GM20000 (cell line): ENCODE results near the gene SLC35A3.

Experiments used
- DNase-seq: peaks from one replicate; pipeline ENCODE4 v3.0.0; 2012; ENCODE audit warnings: low spot score
- TF ChIP-seq, protein P1 (sequence below): IDR thresholded peaks from 2 replicates; pipeline ENCODE4 v1.5.1; 2012; ENCODE audit warnings: mild to moderate bottlenecking, control low read depth; ENCODE audit errors: extremely low read depth, missing control alignments

Gene SLC35A3

GRCh38 chr1:100050139-100050538 is 80.3 kb downstream of the SLC35A3 start:
- DNase-seq, result no peak
- TF ChIP-seq, protein P1, sequence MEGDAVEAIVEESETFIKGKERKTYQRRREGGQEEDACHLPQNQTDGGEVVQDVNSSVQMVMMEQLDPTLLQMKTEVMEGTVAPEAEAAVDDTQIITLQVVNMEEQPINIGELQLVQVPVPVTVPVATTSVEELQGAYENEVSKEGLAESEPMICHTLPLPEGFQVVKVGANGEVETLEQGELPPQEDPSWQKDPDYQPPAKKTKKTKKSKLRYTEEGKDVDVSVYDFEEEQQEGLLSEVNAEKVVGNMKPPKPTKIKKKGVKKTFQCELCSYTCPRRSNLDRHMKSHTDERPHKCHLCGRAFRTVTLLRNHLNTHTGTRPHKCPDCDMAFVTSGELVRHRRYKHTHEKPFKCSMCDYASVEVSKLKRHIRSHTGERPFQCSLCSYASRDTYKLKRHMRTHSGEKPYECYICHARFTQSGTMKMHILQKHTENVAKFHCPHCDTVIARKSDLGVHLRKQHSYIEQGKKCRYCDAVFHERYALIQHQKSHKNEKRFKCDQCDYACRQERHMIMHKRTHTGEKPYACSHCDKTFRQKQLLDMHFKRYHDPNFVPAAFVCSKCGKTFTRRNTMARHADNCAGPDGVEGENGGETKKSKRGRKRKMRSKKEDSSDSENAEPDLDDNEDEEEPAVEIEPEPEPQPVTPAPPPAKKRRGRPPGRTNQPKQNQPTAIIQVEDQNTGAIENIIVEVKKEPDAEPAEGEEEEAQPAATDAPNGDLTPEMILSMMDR, result no peak

DNA sequence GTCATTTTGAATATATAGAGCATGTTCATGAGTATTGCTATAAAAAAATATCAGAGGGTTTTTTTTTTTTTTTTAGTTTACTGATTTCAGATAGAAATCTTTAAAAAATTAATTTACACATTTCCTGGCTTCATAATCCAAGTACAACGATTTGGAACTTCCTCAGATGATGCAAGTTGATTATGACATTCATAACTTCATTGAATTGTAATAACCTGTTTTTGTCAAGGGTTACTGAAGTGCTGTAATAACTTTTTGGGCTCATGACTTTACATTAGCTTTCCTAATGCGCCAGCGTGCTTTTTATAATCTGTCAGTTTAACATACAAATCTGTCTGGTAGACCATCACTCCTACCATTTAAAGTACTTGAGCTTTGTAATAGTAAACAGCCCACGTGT is 81.6 kb downstream of the SLC35A3 start:
- DNase-seq, result no peak
- TF ChIP-seq, protein P1, result no peak

- TF ChIP-seq, protein P1, result no peak
- no peak for DNase-seq
Observed at GRCh38 chr1:100051893-100052292, 82.1 kb downstream of the SLC35A3 start.

GRCh38 chr1:100053119-100053518 is 83.3 kb downstream of the SLC35A3 start:
- no peak for DNase-seq
- TF ChIP-seq, protein P1, result no peak

DNA sequence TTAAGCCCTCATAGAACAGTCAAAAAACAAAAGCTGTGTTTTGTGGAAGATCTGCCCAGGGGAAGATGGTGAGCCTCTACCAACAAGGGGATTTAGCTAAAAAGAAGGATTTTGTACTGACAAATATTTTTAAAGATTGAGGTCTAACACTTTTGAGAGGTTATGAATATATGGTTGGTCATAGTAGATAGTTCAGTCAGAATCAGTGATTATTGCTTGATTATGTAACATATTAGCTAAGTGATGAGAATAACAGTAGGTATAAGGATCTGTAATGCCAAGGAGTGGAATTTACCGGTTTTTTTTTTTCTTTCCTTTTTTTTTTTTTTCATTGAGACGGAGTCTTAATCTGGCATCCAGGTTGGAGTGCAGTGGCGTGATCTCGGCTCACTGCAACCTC is 83.9 kb downstream of the SLC35A3 start:
- DNase-seq, result no peak
- TF ChIP-seq, protein P1, result no peak

DNA sequence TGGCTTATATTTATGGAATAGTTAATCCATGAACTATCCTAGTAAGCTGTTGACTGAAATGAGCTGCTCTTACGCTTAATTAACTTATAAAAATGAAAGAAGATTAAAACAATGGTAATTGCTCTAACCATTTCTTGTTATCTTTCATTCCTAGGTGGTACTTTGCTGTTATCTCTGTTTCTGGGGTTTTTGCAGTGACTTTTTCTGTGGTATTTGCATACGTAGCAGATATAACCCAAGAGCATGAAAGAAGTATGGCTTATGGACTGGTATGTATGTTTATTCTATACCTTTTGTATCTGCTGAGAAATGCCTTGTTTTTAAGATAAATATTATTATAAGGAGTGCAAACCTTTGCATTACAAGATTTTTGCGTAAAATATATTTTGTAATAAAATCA is 91.9 kb downstream of the SLC35A3 start:
- TF ChIP-seq, protein P1, result no peak
- no peak for DNase-seq

GRCh38 chr1:100065183-100065968 is 95.6 kb downstream of the SLC35A3 start:
- DNase-seq, result no peak
- TF ChIP-seq, protein P1, result no peak
